Tibial nerve (tissue), 4 donors: ENCODE data around the gene YWHAQ. TPM values are rescaled to one million over a fixed set of nuclear protein-coding genes. Genes with fewer than 3 reads are reported as not detected.

Experiments
- DNase-seq, 2 donors: peaks; one replicate each; pipeline ENCODE4 v3.0.0-alpha.2; 2019; ENCODE audit warnings: low spot score in 2 of 2
- H3K27ac ChIP-seq, 4 donors: fragments of 200-600 bp; sonication (generic) in 3 of 4; one replicate each; pipeline ENCODE4 v1.5.1; 2017 to 2019; ENCODE audit warnings: mild to moderate bottlenecking in 1 of 4
- H3K27me3 ChIP-seq, 2 donors: fragments of 200-600 bp; sonication (generic) in 1 of 2; one replicate each; pipeline versions ENCODE4 v1.5.1 to v1.6.0; 2017 to 2019
- H3K36me3 ChIP-seq, 3 donors: fragments of 200-600 bp; sonication (generic); one replicate each; pipeline ENCODE4 v1.5.1; 2018 to 2019
- H3K4me1 ChIP-seq, 4 donors: fragments of 200-600 bp; sonication (generic) in 3 of 4; one replicate each; pipeline ENCODE4 v1.5.1; 2017 to 2019
- H3K4me3 ChIP-seq, 4 donors: fragments of 200-600 bp; sonication (generic) in 3 of 4; one replicate each; pipeline ENCODE4 v1.5.1; 2017 to 2019; ENCODE audit warnings: mild to moderate bottlenecking in 1 of 4, moderate library complexity in 1 of 4
- H3K9me3 ChIP-seq, 4 donors: fragments of 200-600 bp; sonication (generic) in 3 of 4; one replicate each; pipeline ENCODE4 v1.5.1; 2017 to 2019
- CTCF ChIP-seq, 5 experiments: fragments of 200-600 bp in 3 of 5; fragments of 450-650 bp in 2 of 5; sonication (generic) in 3 of 5; IDR thresholded peaks; one replicate each; pipeline ENCODE4 v1.5.1; 2016 to 2019; ENCODE audit warnings: antibody characterized with exemption in 5 of 5, mild to moderate bottlenecking in 3 of 5, moderate library complexity in 2 of 5
- EP300 ChIP-seq, 2 donors: sonication (generic); formaldehyde crosslinking; IDR thresholded peaks; one replicate each; pipeline ENCODE4 v1.6.1; 2017; ENCODE audit warnings: antibody characterized with exemption in 2 of 2, mild to moderate bottlenecking in 1 of 2
- POLR2A ChIP-seq, 2 donors: fragments of 450-650 bp; IDR thresholded peaks; one replicate each; pipeline ENCODE4 v1.6.1; 2017; ENCODE audit warnings: antibody characterized with exemption in 2 of 2, mild to moderate bottlenecking in 2 of 2, moderate library complexity in 2 of 2
- WGBS, 2 donors: methylation state at CpG; one replicate each; pipeline ENCODE4 v1.1.5; 2018; 5-methylcytosine and 5-hydroxymethylcytosine counted together
- total RNA-seq, 4 donors: library from RNA; depleted of rRNA; stranded (reverse); fragments of >200 nt; gene quantifications; one replicate each; pipeline ENCODE4 v1.1.0, GENCODE V29; 2016

The YWHAQ gene
- total RNA-seq, 4 donors from 2014 or later: 166 to 213 (median 185) TPM

DNA sequence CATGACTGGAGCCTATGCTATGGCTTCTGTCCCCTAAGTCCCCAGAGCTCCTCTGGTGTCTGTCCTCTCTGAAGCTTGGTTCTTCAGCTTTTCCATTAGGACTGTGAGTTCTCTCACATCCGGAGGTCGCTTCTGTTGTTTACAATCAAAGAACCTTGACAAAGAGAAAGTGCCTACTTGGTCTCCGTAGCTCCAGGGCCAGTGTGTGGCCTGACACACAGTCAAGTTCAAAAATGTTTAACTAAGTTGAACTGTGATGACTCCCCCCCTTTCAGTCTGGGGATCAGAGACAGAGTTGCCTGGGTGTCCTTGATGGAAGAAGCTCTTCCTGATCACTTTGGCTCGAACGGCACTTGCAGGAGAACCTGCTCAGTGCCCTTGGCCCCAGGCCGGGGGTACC lies 26.3 kb upstream of the YWHAQ start:
- Histone ChIP-seq H3K9me3 (no peaks in the 10 kb centered on the region), H3K27me3 (no peaks in the 10 kb centered on the region), H3K36me3 (no peaks in the 10 kb centered on the region), H3K4me3 (no peak overlapping the region), H3K4me1 (no peaks in the 10 kb centered on the region), H3K27ac (no peak overlapping the region)
- no peak for DNase-seq
- no peak for TF ChIP-seq POLR2A (IDR thresholded peaks at IDR 0.05)
- TF ChIP-seq CTCF (IDR thresholded peaks at IDR 0.05): no peak
- no peak for TF ChIP-seq EP300 (IDR thresholded peaks at IDR 0.05)
- WGBS, 2 donors: 77 to 83% methylated on average over 6 of the region's 6 CpGs

DNA sequence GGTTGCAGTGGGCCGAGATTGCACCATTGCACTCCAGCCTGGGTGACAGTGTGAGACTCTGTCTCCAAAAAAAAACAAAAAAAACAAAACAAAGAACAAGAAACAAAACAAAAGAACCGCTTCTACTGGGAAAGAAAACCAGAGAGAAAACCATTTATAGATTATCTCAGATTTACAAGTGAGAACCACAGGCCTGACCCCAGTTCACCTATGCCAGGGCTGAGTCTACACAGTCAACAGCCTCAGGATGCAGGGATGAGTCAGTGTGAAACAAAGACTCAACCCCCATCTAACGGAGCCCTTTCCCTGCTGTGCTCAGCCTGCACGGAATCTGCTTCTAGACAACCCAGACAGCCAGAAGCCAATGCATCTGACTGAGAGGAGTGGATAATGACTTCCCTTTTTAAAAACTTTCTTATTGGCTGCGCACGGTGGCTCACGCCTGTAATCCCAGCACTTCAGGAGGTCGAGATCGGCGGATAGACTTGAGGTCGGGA lies 25.5 kb upstream of the YWHAQ start:
- TF ChIP-seq POLR2A (IDR thresholded peaks at IDR 0.05) (no peak), CTCF (IDR thresholded peaks at IDR 0.05) (no peak), EP300 (IDR thresholded peaks at IDR 0.05) (no peak)
- DNase-seq: no peak
- Histone ChIP-seq H3K4me1 (no peaks in the 10 kb centered on the region), H3K4me3 (no peak overlapping the region), H3K27ac (no peak overlapping the region), H3K36me3 (no peaks in the 10 kb centered on the region), H3K27me3 (no peaks in the 10 kb centered on the region), H3K9me3 (no peaks in the 10 kb centered on the region)
- WGBS, 2 donors: 75 to 84% methylated on average over 11 of the region's 11 CpGs

GRCh38 chr2:9655441-9656269 lies 24.9 kb upstream of the YWHAQ start:
- TF ChIP-seq EP300 (IDR thresholded peaks at IDR 0.05) (no peak), CTCF (IDR thresholded peaks at IDR 0.05) (no peak), POLR2A (IDR thresholded peaks at IDR 0.05) (no peak)
- Histone ChIP-seq H3K9me3 (no peaks in the 10 kb centered on the region), H3K4me1 (no peaks in the 10 kb centered on the region), H3K27ac (no peak overlapping the region), H3K36me3 (no peaks in the 10 kb centered on the region), H3K4me3 (no peak overlapping the region), H3K27me3 (no peaks in the 10 kb centered on the region)
- WGBS, 2 donors: 79 to 84% methylated on average over 13 of the region's 13 CpGs
- DNase-seq: no peak

- H3K27me3 ChIP-seq: no peaks in the 10 kb centered on the region
- TF ChIP-seq EP300 (IDR thresholded peaks at IDR 0.05) (no peak), POLR2A (IDR thresholded peaks at IDR 0.05) (no peak), CTCF (IDR thresholded peaks at IDR 0.05) (no peak)
- H3K4me3 ChIP-seq: no peak overlapping the region
- H3K27ac ChIP-seq: no peak overlapping the region
- H3K9me3 ChIP-seq: no peaks in the 10 kb centered on the region
- WGBS, 2 donors: 73 to 77% methylated on average over 6 of the region's 6 CpGs
- no peak for DNase-seq
- no peaks in the 10 kb centered on the region for H3K36me3 ChIP-seq
- H3K4me1 ChIP-seq: no peaks in the 10 kb centered on the region
These were observed 23.8 kb upstream of the YWHAQ start for GRCh38 chr2:9654452-9655100.
